HG03064 (cell line): ENCODE data around the gene EPHA2.
"Not testable (repeated sequence)": the region's sequence is repeated elsewhere in the genome, so short reads cannot be mapped to it uniquely, and the experiment has no call there.

Experiments
- ATAC-seq: cut with Tn5 transposase; IDR thresholded peaks from one replicate; pipeline ENCODE4 v1.9.1; 2021; ENCODE audit warnings: low read depth; ENCODE audit not compliant: unreplicated experiment

The EPHA2 gene

DNA sequence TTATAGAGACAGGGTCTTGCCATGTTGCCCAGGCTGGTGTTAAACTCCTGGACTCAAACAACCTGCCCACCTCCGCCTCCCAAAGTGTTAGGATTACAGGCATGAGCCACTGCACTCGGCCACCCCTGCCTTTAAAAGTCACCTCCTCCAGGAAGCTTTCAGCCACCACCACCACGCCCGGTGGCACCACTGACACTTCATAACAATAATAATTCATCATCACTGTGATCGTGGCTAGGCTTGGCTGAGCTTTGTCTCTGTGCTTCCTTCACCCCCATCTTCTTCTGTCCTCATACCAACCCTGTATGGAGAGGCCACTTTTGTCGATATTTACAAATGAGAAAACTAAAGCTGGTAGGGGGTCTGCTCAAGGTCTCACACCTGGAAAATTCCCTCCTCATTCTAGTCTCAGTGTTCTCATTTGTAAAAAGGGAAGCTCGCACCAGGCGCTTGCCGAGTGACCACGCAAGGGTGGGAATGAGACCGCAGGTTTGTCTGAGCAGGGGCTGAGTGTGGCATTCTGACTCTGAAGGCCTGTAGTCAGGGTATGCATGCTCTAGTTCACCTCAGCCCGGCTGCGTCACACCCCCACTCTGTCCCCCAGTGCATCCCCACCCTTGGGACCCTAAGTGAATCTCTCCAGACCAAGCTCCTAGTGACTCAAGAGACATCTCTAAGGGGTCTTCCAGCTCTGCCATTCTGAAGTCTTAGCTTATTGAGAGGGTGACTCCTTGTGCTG lies 12.9 kb upstream of the EPHA2 start:
- ATAC-seq, result no peak

- ATAC-seq, result not testable (repeated sequence)
These were observed 12.3 kb upstream of the EPHA2 start for GRCh38 chr1:16168144-16168495.

GRCh38 chr1:16167331-16168143 lies 11.7 kb upstream of the EPHA2 start:
- ATAC-seq, result no peak

- no peak for ATAC-seq
These were observed 10.2 kb upstream of the EPHA2 start for GRCh38 chr1:16166117-16166516.

DNA sequence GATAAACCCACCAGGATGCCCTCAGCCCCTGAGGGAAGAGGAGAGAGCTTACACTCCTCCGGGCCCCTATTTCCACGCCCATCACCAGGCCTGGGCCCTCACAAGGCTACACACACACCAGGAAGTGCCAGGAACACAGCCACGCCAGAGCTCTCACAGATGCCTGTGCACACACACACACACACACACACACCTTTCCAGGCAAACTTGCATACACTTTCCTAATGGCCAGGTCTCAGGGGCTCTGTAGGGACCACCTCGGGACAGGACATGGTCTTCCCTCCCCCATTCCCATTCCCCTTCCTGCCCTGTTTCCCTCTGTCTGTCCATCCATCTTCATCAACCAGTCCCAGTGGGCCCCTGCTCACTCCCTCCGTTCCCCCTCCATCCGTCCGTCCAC lies 9.7 kb upstream of the EPHA2 start:
- ATAC-seq, result no peak

- ATAC-seq, result no peak
These were observed 9.2 kb upstream of the EPHA2 start for GRCh38 chr1:16165073-16165364.

DNA sequence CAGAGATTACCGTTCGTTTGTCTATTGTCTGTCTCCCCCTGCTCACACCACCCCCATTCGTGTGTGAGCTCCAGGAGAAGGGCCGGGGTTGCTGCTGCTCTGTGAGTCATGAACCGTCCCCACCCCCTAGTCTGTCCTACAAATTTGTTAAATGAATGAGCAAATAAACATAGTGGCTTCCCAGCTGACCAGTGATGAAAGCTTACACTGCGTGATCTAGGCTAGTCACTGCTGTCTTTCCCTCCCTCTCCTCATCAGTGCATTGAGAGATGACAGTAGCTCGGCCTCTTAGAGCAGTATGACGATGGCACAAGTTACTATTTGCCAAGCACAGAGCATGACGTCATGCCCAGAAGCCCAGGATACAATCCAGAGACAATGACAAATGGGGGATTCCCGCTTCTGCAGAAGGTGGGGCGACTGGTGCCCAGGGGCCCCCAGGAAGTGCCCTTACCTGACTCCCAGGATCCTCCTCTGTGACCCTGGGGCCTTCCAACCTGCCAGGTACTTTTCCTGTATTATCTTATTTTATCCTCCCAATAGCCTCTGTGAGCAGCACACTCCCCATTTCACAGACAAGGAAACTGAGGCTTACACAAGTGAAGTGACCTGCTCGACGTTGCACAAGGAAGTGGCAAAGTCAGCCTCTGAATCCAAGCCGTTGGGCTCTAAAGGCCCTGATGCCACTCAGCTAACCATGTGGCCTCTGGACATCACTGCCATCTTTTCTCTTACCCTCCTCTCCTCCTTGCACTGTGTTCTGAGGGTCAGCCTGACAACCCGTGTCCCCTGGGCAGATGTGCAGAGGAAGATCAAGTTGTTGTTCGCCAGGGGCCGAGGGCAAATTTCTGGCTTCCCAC lies 8.6 kb upstream of the EPHA2 start:
- ATAC-seq, result no peak

DNA sequence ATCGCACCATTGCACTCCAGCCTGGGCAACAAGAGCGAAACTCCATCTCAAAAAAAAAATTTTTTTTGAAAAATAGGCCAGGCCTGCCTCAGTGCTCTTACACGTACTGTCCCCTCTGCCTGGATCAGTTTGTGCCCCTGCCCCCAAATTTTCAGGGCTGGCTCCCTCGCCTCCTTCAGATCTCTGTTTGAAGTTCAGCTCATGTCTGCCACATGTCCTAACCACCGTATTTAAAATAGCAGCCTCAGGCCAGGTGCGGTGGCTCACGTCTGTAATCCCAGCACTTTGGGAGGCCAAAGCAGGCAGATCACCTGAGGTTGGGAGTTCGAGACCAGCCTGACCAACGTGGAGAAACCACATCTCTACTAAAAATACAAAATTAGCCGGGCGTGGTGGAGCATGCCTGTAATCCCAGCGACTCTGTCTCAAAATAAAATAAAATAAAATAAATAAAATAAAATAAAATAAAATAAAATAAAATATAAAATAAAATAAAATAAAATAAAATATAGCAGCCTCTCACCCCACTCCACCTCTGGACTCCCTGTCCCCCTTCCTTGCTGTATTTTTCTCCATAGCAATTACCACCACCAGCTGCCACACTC lies 7.8 kb upstream of the EPHA2 start:
- not testable (repeated sequence) for ATAC-seq

GRCh38 chr1:16162163-16162822 lies 6.4 kb upstream of the EPHA2 start:
- no peak for ATAC-seq

- no peak for ATAC-seq
These were observed 5.8 kb upstream of the EPHA2 start for GRCh38 chr1:16161717-16162116.

DNA sequence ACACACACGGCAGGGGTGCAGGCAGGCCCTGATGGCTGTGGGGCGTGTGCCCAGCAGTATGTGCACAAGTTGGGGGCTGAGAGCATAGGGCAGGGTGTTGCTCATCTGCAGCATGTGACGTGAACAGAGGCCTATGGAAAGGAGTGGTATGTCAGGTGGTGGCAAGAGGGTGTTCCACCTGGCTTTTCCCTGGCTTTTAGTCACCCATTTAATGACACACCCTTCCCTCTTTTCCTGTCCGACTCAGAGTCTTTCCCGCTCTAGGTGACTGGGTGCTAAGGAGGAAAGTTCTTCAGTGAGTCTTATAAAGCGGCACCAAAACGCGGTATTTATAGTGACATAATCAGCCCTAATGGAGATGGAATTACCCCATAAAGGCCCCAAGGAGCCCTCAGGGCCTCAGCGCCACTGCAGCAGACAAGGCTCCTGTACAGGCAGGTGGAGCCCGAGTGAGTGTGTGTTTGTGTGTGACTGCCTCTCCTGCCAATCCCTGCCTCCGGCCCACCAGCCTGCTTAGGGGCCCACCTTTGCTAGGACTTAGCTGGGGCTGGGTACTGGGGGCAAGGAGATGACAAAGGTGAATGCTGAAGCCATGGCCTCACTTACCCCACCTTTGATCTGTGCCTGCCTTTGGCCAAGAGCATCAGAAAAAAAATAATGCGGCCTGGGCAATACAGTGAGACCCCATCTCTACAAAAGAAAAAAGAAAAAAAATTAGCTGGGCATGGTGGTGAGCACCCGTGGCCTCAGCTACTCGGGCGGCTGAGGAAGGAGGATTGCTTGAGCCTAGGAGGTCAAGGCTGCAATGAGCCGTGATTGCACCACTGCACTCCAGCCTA lies 3.3 kb upstream of the EPHA2 start:
- ATAC-seq, result no peak

DNA sequence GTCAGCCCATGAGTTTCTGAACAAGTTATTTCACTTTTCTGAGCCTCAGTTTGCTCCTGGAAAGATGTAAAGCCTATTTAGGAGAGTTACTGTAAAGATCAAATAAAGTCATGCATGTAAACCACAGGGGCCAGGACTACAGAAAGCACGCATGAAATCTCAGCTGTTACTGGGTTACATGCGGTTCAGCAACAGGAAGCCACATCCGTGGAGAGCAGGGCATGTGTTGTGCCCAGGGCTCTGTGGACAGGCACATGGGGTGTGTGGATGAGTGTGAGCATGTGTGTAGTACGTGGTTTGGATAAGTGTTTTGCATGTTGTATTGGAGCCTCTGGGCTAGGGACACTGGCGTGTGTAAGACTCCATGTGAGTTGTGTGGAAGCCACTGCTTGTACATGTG lies 2.2 kb upstream of the EPHA2 start:
- no peak for ATAC-seq

GRCh38 chr1:16156848-16157495 lies 1.1 kb upstream of the EPHA2 start:
- no peak for ATAC-seq

DNA sequence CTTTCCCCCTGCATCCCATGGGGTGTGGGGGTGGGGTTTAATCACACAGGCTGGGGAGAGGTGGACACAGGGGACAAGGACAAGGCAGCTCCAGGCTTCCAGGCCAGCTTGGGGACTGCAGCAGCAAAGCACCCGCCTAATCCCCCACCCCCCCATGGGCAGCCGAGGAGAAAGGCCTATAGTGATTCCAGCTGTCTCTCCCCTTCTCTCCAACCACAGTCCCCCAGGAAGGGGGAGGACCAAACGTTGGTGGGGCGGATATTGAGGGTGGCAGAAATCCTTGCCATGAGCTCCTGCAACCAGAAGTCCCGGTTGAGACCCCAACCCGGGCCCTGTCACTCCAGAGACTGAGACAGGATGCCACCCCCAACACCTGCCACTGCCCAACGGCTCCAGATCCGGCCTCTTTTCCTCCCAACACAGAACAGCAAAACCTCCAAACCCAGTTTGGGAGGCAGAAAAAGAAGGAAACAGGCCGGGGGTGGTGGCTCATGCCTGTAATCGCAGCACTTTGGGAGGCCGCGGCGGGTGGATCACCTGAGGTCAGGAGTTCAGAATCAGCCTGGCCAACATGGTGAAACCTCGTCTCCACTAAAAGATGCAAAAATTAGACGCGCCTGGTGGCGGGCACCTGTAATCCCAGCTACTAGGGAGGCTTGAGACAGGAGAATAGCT lies 1.7 kb downstream of the EPHA2 start:
- no peak for ATAC-seq

DNA sequence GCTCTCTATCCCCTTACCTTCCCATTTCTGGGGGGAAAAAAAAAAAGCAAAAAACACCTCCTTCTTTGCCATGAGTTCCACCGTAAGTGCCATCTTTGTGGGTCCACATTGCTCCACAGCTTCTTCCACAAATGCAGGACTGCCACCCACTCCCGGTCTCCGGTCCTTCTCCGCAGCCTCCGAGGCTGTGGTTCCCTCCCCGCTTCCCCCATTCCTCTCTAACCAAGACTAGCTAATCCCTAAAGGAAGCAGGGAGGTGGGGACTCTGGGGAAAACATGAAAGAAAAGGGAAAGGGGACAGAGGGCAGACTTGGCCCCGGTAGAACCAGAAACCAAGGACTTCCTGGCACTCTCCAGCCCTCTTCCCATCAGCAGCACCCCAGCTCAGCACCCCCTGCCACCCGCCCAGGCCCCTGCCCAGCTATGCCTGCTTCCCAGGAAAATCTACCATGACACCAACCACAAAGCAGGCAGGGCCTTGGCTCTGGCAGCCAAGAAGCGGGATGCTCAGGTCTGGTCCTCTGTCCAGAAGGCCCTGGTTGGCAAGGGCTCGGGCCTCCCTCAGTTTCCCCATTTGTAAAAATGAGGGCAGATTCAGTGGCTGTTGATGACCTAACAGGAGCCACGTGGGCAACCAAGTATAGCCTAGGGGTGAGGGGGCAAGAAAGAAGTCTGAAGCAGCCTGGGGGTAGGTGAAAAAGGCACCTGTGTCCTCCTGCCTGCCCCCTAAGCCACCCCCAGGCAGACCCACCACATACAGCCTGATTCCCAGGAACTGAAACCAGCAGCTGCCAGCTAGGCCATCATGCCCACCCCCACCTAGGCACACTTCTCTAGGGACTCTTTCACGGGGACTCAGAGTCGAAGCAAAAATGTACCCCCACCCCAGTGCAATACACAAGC lies 2.5 kb downstream of the EPHA2 start:
- ATAC-seq, result no peak

GRCh38 chr1:16152481-16153087 lies 3.3 kb downstream of the EPHA2 start:
- ATAC-seq, result no peak

GRCh38 chr1:16151995-16152384 lies 3.9 kb downstream of the EPHA2 start:
- no peak for ATAC-seq
